ENCODE data around the gene UBTF. TPM values are rescaled to one million over a fixed set of nuclear protein-coding genes. Genes with fewer than 3 reads are reported as not detected.
A peak's percentile ranks its signal among the peaks of the same experiment; 100 is the strongest.

UBTF gene
- total and polyA plus RNA-seq, 9 of the 15 experiments (the other 6 are each of a cell fraction or from before 2014, with no cell fraction given): 1.2 to 113 (median 83.6) TPM

- TF ChIP-seq, protein P1, sequence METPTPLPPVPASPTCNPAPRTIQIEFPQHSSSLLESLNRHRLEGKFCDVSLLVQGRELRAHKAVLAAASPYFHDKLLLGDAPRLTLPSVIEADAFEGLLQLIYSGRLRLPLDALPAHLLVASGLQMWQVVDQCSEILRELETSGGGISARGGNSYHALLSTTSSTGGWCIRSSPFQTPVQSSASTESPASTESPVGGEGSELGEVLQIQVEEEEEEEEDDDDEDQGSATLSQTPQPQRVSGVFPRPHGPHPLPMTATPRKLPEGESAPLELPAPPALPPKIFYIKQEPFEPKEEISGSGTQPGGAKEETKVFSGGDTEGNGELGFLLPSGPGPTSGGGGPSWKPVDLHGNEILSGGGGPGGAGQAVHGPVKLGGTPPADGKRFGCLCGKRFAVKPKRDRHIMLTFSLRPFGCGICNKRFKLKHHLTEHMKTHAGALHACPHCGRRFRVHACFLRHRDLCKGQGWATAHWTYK (CRISPR knock-in tag; IDR thresholded peaks at IDR 0.05): peak; percentile 56; the same call in 1 of the 2 replicates
- no peak for TF ChIP-seq LEF1 (IDR thresholded peaks at IDR 0.05)
- TF ChIP-seq ZNF217 (CRISPR knock-in tag; IDR thresholded peaks at IDR 0.05): no peak
- no peak for TF ChIP-seq ZNF398 (CRISPR knock-in tag; IDR thresholded peaks at IDR 0.05)
- TF ChIP-seq ARID4B (CRISPR knock-in tag; IDR thresholded peaks at IDR 0.05): no peak
- TF ChIP-seq, protein P2, sequence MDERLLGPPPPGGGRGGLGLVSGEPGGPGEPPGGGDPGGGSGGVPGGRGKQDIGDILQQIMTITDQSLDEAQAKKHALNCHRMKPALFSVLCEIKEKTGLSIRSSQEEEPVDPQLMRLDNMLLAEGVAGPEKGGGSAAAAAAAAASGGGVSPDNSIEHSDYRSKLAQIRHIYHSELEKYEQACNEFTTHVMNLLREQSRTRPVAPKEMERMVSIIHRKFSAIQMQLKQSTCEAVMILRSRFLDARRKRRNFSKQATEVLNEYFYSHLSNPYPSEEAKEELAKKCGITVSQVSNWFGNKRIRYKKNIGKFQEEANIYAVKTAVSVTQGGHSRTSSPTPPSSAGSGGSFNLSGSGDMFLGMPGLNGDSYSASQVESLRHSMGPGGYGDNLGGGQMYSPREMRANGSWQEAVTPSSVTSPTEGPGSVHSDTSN (CRISPR knock-in tag; IDR thresholded peaks at IDR 0.05; ENCODE audit: low read depth): no peak
- TF ChIP-seq, protein P2 (tag; conservative IDR thresholded peaks at IDR 0.05; ENCODE audit: low read depth): 0 out of 2 replicates have a peak, but pooled peaks have one; percentile 8
- TF ChIP-seq SLC30A9 (CRISPR knock-in tag; IDR thresholded peaks at IDR 0.05): no peak
- TF ChIP-seq ARID2 (IDR thresholded peaks at IDR 0.05): no peak
- TF ChIP-seq ZEB2 (IDR thresholded peaks at IDR 0.05): no peak
- TF ChIP-seq ARHGAP35 (IDR thresholded peaks at IDR 0.05; ENCODE audit: partially characterized antibody): no peak
- peak in 1 of 2 experiments; percentile 76; a peak in 2 of 4 replicates for TF ChIP-seq MAZ (CRISPR knock-in tag; conservative IDR thresholded peaks at IDR 0.05 in 1 of 2, IDR thresholded peaks at IDR 0.05 in 1 of 2)
- no peak for TF ChIP-seq ESRRB (CRISPR knock-in tag; IDR thresholded peaks at IDR 0.05; ENCODE audit: borderline replicate concordance)
- no peak for TF ChIP-seq ZNF324 (CRISPR knock-in tag; IDR thresholded peaks at IDR 0.05)
- TF ChIP-seq DPF2 (IDR thresholded peaks at IDR 0.05): 0 out of 2 replicates have a peak, but pooled peaks have one; percentile 11
These were observed 21.3 kb downstream of the UBTF start (continued) for GRCh38 chr17:44197980-44198720.

All from K562 (cell line).